Measurements from ENCODE around the gene KHDRBS1.
A peak's percentile ranks its signal among the peaks of the same experiment; 100 is the strongest.

The KHDRBS1 gene

DNA sequence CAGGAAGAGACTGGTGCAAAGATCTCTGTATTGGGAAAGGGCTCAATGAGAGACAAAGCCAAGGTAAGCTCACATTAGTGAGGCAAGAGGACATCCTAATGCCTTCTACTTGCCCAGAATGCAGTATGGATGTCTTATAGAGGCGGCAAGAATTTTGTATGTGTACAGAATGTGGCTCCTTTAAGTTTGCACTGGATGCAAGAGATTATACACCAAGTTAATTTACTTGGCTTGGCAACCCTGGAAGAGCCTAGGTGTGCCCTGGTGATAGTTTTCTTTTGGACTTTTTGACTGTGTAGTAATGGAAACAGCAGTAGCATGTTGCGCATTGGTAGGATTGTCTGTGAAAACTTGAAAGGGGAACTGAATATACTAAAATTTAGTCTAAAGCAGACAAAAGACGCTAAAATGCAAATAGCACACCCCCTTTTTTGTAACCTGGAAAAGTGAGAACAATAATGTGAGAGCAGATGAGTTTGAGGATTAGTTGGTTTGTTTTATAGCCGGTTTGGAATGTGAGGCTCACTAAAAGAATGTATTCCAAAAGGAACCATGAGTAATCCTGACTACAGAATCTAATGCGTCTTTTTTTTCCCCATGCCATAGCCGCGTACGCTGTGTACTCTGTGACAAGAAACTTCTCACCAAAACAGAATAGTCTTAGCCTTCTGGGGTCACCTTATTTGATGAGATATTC lies 18.1 kb downstream of the KHDRBS1 start:
- TF ChIP-seq PRDM1 (tag by site-specific recombination; IDR thresholded peaks at IDR 0.05) (0 out of 2 replicates have a peak, but pooled peaks have one; percentile 25), ZFHX2 (tag by site-specific recombination; conservative IDR thresholded peaks at IDR 0.05) (no peak), GLI2 (tag by site-specific recombination; IDR thresholded peaks at IDR 0.05; ENCODE audit: borderline replicate concordance, low read depth) (no peak)
- Histone ChIP-seq H3K36me3 (ENCODE audit: control insufficient read depth in 2 of 2, insufficient read depth in 1 of 2, low read length in 2 of 2) (peaks cover 35 to 67% of the 10 kb centered on the region in 2 experiments), H3K27ac (ENCODE audit: extremely low read depth, low read depth, low read length) (no peak overlapping the region), H3K4me3 (ENCODE audit: low read depth, low read length) (no peak overlapping the region), H3K9me3 (ENCODE audit: control insufficient read depth, insufficient read depth, low read depth, low read length) (no peaks in the 10 kb centered on the region), H3K4me1 (ENCODE audit: control insufficient read depth, insufficient read depth, low read length) (0 out of 2 replicates have a peak, but pooled peaks cover 3% of the 10 kb centered on the region)
- CTCF ChIA-PET: interaction anchor here (0.6 kb wide), 1 partner anchor 8 kb away, joined by 4 read pairs; no protein-coding TSS in a partner anchor
- POLR2A ChIA-PET: no interaction called here

DNA sequence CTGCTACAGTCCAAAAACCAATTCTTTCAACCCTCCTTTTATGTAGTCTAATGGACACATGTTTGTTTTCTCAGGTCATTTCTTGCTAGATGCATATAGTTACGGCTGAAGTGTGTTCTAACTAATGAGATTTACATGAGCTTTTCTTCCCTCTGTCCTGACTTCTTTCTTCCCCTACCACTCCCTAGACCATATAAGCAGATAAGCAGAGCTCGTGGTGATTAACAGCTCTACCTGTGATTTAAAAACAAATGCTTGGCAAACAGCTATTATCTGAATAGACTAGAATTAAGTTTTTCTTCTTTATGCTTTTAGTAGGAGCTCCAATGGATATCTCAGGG lies 18.6 kb downstream of the KHDRBS1 start:
- no peak for TF ChIP-seq ZNF585B (tag by site-specific recombination; IDR thresholded peaks at IDR 0.05)
- no peak for TF ChIP-seq ZFP37 (tag by site-specific recombination; IDR thresholded peaks at IDR 0.05)
- TF ChIP-seq ZNF670 (tag by site-specific recombination; IDR thresholded peaks at IDR 0.05; ENCODE audit: low read depth): no peak
- no peak for TF ChIP-seq ZNF202 (tag by site-specific recombination; IDR thresholded peaks at IDR 0.05; ENCODE audit: borderline replicate concordance)
- TF ChIP-seq, protein P1, sequence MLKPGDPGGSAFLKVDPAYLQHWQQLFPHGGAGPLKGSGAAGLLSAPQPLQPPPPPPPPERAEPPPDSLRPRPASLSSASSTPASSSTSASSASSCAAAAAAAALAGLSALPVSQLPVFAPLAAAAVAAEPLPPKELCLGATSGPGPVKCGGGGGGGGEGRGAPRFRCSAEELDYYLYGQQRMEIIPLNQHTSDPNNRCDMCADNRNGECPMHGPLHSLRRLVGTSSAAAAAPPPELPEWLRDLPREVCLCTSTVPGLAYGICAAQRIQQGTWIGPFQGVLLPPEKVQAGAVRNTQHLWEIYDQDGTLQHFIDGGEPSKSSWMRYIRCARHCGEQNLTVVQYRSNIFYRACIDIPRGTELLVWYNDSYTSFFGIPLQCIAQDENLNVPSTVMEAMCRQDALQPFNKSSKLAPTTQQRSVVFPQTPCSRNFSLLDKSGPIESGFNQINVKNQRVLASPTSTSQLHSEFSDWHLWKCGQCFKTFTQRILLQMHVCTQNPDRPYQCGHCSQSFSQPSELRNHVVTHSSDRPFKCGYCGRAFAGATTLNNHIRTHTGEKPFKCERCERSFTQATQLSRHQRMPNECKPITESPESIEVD (tag by site-specific recombination; IDR thresholded peaks at IDR 0.05): peak; percentile 71
- TF ChIP-seq, protein P2, sequence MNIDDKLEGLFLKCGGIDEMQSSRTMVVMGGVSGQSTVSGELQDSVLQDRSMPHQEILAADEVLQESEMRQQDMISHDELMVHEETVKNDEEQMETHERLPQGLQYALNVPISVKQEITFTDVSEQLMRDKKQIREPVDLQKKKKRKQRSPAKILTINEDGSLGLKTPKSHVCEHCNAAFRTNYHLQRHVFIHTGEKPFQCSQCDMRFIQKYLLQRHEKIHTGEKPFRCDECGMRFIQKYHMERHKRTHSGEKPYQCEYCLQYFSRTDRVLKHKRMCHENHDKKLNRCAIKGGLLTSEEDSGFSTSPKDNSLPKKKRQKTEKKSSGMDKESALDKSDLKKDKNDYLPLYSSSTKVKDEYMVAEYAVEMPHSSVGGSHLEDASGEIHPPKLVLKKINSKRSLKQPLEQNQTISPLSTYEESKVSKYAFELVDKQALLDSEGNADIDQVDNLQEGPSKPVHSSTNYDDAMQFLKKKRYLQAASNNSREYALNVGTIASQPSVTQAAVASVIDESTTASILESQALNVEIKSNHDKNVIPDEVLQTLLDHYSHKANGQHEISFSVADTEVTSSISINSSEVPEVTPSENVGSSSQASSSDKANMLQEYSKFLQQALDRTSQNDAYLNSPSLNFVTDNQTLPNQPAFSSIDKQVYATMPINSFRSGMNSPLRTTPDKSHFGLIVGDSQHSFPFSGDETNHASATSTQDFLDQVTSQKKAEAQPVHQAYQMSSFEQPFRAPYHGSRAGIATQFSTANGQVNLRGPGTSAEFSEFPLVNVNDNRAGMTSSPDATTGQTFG (tag by site-specific recombination; IDR thresholded peaks at IDR 0.05; ENCODE audit: borderline replicate concordance): no peak
- TF ChIP-seq ZSCAN16 (tag by site-specific recombination; IDR thresholded peaks at IDR 0.05): no peak
- TF ChIP-seq ZNF623 (tag by site-specific recombination; IDR thresholded peaks at IDR 0.05): no peak
- no peak for TF ChIP-seq ZNF10 (tag by site-specific recombination; IDR thresholded peaks at IDR 0.05)
- TF ChIP-seq GLIS1 (tag by site-specific recombination; IDR thresholded peaks at IDR 0.05): no peak
- TF ChIP-seq, protein P3, sequence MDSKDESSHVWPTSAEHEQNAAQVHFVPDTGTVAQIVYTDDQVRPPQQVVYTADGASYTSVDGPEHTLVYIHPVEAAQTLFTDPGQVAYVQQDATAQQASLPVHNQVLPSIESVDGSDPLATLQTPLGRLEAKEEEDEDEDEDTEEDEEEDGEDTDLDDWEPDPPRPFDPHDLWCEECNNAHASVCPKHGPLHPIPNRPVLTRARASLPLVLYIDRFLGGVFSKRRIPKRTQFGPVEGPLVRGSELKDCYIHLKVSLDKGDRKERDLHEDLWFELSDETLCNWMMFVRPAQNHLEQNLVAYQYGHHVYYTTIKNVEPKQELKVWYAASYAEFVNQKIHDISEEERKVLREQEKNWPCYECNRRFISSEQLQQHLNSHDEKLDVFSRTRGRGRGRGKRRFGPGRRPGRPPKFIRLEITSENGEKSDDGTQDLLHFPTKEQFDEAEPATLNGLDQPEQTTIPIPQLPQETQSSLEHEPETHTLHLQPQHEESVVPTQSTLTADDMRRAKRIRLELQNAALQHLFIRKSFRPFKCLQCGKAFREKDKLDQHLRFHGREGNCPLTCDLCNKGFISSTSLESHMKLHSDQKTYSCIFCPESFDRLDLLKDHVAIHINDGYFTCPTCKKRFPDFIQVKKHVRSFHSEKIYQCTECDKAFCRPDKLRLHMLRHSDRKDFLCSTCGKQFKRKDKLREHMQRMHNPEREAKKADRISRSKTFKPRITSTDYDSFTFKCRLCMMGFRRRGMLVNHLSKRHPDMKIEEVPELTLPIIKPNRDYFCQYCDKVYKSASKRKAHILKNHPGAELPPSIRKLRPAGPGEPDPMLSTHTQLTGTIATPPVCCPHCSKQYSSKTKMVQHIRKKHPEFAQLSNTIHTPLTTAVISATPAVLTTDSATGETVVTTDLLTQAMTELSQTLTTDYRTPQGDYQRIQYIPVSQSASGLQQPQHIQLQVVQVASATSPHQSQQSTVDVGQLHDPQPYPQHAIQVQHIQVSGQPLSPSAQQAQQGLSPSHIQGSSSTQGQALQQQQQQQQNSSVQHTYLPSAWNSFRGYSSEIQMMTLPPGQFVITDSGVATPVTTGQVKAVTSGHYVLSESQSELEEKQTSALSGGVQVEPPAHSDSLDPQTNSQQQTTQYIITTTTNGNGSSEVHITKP (tag by site-specific recombination; IDR thresholded peaks at IDR 0.05): no peak
- no peak for TF ChIP-seq ZNF302 (tag by site-specific recombination; IDR thresholded peaks at IDR 0.05; ENCODE audit: low read depth)
- TF ChIP-seq ZNF174 (tag by site-specific recombination; IDR thresholded peaks at IDR 0.05): no peak
- TF ChIP-seq SCRT1 (tag by site-specific recombination; IDR thresholded peaks at IDR 0.05; ENCODE audit: borderline replicate concordance): no peak
- peak; percentile 46 for TF ChIP-seq ZBTB17 (tag by site-specific recombination; IDR thresholded peaks at IDR 0.05)
- TF ChIP-seq SCRT2 (tag by site-specific recombination; IDR thresholded peaks at IDR 0.05): no peak
- CTCF ChIA-PET: interaction anchor here (0.6 kb wide), 1 partner anchor 8 kb away, joined by 4 read pairs; no protein-coding TSS in a partner anchor
- no peaks in the 10 kb centered on the region for H3K9me3 ChIP-seq (ENCODE audit: control insufficient read depth, insufficient read depth, low read depth, low read length)
- POLR2A ChIA-PET: no interaction called here
- H3K36me3 ChIP-seq (ENCODE audit: control insufficient read depth in 2 of 2, insufficient read depth in 1 of 2, low read length in 2 of 2): peaks cover 39 to 64% of the 10 kb centered on the region in 2 experiments
- 0 out of 2 replicates have a peak, but pooled peaks cover 3% of the 10 kb centered on the region for H3K4me1 ChIP-seq (ENCODE audit: control insufficient read depth, insufficient read depth, low read length)
- no peak overlapping the region for H3K4me3 ChIP-seq (ENCODE audit: low read depth, low read length)
- no peak overlapping the region for H3K27ac ChIP-seq (ENCODE audit: extremely low read depth, low read depth, low read length)
